ENCODE results near the gene RAB27B. TPM values are rescaled to one million over a fixed set of nuclear protein-coding genes. Genes with fewer than 3 reads are reported as not detected.

Gene RAB27B
- total RNA-seq, 1 donor, result 6.5 TPM

GRCh38 chr18:54859667-54860421 is 31.6 kb downstream of the RAB27B start:
- TF ChIP-seq CTCF (IDR thresholded peaks at IDR 0.05; ENCODE audit: insufficient read depth, low read depth, low read length), result no peak
- DNase-seq (ENCODE audit: low read depth), result no peak
- H3K4me3 ChIP-seq (ENCODE audit: low read depth, low read length), result no peak overlapping the region

- no peak overlapping the region for H3K4me3 ChIP-seq (ENCODE audit: low read depth, low read length)
- no peak for DNase-seq (ENCODE audit: low read depth)
- no peak for TF ChIP-seq CTCF (IDR thresholded peaks at IDR 0.05; ENCODE audit: insufficient read depth, low read depth, low read length)
Observed at GRCh38 chr18:54860941-54861340, 32.7 kb downstream of the RAB27B start.

GRCh38 chr18:54867131-54867530 is 38.9 kb downstream of the RAB27B start:
- TF ChIP-seq CTCF (IDR thresholded peaks at IDR 0.05; ENCODE audit: insufficient read depth, low read depth, low read length), result no peak
- no peak for DNase-seq (ENCODE audit: low read depth)
- H3K4me3 ChIP-seq (ENCODE audit: low read depth, low read length), result no peak overlapping the region

- peak; percentile 63 for DNase-seq (ENCODE audit: low read depth)
- no peak for TF ChIP-seq CTCF (IDR thresholded peaks at IDR 0.05; ENCODE audit: insufficient read depth, low read depth, low read length)
Observed at GRCh38 chr18:54871231-54871630, 43.0 kb downstream of the RAB27B start.

GRCh38 chr18:54872681-54873080 is 44.4 kb downstream of the RAB27B start:
- TF ChIP-seq CTCF (IDR thresholded peaks at IDR 0.05; ENCODE audit: insufficient read depth, low read depth, low read length), result no peak
- DNase-seq (ENCODE audit: low read depth), result no peak
- no peak overlapping the region for H3K4me3 ChIP-seq (ENCODE audit: low read depth, low read length)

More at GRCh38 chr18:54871231-54871630, 43.0 kb downstream of the RAB27B start:
- H3K4me3 ChIP-seq (ENCODE audit: low read depth, low read length), result no peak overlapping the region

GRCh38 chr18:54873884-54874255 is 45.6 kb downstream of the RAB27B start:
- TF ChIP-seq CTCF (IDR thresholded peaks at IDR 0.05; ENCODE audit: insufficient read depth, low read depth, low read length), result no peak
- H3K4me3 ChIP-seq (ENCODE audit: low read depth, low read length), result no peak overlapping the region
- no peak for DNase-seq (ENCODE audit: low read depth)

GRCh38 chr18:54875063-54875462 is 46.8 kb downstream of the RAB27B start:
- no peak overlapping the region for H3K4me3 ChIP-seq (ENCODE audit: low read depth, low read length)
- TF ChIP-seq CTCF (IDR thresholded peaks at IDR 0.05; ENCODE audit: insufficient read depth, low read depth, low read length), result no peak
- DNase-seq (ENCODE audit: low read depth), result no peak
